SHP77 treated with DMSO at 0.1 percent for 48 hours (cell line): ENCODE measurements around the gene GALNT10.

Experiments
- DNase-seq: peaks from one replicate; lab custom pipeline; 2025; lab: John Stamatoyannopoulos, UW

The GALNT10 gene

DNA sequence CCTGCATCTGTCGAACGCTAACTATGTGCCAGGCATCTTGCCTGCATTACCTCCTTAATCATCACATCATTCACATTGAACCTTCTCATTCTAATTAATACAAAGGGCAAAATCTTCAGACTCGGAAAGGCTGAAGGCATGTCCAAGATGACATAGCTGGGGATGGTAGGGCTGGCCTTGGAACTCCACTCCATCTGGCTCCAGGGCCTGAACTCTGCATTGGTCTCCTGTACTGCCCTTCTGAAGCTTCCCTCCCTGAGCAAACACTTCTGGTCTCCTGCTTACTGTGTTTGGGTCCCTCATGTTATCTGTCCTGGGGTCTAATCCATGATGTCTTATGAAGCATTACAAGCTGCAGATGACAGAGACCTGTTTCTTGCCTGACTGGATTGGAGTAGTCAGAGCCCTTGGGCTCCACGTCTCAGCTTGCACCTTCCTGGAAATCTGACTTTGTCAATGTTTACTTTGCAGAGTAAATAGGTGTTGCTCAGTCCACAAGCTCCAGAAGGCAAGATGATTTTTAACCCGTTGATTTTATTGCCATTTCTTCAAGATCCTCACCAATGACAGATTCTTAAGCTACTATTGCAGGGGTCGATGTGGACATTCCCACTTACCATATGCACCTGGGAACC, 106.1 kb downstream of the GALNT10 start:
- no peak for DNase-seq

DNA sequence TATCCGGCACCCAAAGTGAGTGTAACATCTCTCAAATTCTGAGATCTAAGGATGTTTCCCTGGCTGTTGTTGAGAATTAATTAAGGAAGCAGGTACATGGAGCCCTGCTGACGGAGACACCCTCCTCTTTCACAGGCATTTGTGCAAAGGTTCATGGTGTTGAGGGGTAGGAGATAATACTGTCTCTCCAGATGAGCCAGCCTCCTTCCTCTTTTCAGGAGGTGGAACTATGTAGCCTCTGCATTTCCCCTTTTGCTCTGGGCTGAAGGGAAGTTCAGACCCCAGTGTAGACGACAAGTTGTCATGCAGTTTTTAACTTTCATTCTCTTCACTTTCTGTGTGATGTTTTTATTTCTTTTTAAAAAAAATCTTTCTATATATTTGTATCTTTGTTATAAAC, 107.5 kb downstream of the GALNT10 start:
- DNase-seq = no peak

DNA sequence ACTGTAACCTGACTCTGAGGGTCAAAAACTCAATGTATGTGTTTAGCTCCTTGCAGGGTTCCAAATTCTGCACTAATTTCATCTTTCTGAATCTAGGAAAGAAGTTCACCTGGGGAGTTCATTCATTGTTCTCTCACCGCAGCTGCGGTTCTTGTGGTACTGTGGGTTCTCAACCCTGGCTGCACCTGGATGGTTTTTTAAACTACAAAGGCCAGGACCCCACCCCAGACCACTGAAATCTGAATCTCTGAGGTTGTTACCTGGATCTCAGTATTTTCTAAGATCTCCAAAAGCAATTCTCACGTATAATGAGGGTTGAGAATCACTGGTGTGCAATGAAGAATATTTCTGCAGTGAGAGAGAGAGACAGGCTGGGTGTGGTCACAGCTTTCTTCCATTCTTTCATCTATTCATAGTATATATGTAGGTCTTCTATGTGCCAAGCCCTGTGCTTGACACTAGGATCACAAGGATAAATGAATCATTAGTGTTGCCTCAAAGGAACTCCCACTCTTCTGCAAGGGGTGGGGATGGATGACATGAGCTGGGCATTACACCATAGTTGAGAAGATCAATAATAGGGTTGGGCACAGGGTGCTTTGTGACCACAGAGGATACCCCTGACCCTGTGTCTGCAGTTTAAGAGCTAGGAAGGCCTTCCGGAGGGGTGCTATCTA, 109.8 kb downstream of the GALNT10 start:
- DNase-seq = no peak

DNA sequence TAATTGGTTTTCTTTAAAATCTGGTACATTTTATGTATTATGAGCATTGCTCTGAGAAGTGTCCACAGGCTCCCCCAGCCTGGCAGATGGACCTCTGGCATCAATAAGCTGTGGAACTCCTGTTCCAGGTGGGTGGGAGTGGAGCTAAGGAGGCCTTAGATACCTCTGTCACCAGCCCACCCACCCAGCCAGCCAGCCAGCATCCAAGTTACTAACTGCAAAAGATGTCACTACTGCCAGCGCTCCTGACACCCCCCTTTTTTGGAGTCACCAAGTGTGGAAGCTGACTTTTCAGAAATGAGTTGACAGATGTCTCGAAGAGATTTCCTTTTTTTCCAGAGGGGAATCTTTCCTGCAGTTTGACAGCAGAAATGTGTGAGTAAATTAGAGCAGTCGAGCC, 111.2 kb downstream of the GALNT10 start:
- no peak for DNase-seq

DNA sequence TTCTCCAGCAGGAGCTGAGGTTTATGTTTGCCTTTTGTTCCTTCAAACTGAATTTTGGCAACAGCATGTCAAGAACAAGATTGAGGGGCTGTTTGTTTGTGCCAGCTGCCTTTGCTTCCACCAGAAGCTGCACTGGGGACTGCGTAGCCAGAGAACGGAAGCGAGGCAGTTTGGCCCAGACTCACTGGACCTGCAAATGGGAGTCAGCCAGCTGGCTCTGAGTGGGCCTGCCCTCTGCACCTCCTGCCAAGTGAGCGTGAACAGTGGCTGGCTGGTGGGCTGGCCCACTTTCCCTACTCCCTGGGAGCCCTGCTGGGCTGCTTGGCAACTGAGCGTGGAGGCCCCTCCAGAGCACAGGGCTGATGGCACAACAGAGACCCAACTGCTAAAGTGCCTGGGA, 111.6 kb downstream of the GALNT10 start:
- DNase-seq = no peak

DNA sequence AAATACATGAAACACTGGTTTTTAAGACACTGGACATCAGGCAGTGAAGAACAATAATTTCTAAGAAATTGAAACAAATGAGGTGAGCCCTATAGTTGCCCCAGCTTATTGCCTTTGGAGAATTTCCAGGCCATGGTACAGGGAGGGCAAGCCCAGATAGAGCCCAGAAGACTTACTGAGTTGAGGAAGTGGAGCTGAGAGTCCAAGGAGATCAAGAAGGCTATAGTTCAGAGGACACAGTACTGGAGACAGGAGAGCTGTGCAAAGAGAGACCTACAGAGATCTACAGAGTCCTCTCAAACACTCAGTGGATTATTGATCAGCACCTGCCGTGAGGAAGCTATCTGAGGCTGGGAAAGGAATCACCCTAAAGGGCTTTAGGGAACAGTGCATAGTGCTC, 112.6 kb downstream of the GALNT10 start:
- DNase-seq = no peak

DNA sequence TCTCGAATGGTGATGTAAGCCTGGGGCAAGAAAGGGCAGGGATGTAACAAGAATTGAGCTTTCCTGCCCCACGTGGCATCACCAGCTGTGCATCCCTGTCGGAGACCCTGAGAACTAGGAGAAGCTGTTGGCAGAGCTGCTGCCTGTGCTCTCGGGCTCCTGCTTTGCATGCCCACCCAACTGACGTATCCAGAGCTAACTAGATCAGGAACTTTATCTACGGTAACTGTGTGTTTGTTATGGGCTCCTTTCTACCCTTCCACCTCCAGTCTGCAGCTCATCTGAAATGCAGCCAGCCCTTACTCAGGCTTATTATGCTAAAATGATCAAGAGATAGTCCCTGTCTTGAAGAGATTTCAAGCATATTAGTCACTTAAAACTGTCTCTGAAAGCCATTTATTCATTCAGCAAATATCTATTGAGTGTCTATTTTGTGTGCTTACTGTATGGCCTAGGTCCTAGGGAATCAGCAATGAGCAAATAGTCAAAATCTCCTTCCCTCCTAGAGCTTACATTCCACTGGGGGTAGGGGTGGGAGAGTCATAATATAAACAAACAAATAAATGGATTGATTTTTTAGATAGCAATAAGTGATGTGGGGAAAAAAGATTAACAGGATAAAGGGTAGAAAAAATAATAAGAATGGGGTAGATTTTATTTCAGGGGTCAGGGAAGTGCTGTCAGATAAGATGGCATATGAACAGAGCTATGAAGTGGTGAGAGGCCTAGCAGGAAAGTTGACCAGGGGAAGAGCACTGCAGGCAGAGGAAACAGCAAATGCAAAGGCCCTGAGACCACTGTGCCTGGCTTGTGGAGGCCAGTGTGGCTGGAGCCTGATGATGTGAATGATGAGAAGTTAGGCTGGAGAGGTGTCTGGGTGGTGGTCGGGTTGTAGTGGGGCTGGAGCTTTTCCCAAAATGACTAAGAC, 118.2 kb downstream of the GALNT10 start:
- DNase-seq = no peak

DNA sequence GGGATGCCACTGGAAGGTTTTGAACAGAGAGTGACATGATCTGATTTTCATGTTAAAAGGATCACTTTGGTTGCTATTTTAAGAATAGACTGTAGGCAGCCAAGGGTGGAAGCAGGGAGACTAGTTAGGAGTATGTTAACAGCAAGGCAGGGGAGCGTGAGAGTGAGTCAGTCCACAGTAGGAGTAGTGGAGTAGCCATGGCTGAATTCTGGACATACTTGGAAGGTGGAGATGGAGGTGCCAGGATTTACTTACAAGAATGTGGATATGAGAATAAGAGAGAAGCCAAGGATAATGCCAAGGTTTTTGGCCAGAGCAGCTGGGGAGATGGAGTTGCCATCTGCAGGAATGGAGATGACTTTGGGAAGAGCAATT, 118.8 kb downstream of the GALNT10 start:
- DNase-seq = no peak

DNA sequence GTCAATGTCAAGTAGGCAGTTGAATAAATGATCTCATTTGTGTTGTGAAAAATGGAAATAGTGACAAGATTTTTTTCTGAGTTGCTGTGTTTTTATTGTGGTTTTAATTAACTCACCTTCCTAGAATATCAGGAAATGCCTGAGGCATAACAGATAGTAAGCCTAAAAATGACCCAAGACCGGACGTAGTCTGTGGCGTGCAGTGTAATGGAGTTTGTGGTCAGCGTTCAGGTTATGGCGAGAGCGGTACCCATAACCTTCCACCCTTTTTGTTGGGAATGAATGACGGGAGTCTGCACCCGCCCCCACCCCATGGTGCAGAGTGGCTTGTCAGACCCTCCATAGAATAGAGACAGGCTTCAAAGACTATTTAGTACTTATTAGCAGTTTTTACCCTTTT, 119.3 kb downstream of the GALNT10 start:
- no peak for DNase-seq

DNA sequence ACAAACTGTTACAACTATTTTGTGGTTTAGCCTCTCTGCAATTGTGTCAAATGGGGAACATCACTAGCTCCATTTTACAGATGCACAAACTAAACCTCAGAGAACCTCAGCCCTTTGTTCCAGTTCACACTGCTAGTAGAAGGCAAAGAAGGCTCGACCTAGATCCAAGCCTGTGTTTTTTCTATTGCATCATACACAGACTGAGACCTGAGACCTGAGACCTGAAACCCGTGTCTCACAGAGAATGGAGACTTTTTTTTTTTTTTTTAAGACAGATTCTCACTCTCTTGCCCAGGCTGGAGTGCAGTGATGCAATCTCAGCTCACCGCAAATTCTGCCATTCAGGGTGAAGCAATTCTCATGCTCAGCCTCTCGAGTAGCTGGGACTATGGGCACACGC, 120.8 kb downstream of the GALNT10 start:
- DNase-seq = no peak

DNA sequence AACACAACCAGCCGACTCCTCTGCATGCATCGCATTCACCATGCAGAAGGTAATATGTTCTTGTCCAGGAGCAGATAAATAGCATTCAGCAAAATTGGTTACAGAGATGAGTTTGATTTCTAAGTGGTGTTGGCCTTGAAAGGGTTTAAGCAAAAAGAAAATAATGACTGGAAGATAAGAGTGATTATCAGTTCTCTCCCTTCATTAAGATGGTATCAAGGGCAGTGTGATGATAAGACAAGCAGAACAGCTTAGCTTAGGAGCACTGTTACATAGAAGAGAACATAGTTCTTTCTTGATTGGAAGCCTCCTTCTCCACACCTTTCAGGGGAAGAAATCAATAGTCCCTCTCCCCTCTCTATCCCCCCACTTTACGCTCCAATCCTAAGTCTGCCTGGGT, 121.5 kb downstream of the GALNT10 start:
- DNase-seq = no peak

DNA sequence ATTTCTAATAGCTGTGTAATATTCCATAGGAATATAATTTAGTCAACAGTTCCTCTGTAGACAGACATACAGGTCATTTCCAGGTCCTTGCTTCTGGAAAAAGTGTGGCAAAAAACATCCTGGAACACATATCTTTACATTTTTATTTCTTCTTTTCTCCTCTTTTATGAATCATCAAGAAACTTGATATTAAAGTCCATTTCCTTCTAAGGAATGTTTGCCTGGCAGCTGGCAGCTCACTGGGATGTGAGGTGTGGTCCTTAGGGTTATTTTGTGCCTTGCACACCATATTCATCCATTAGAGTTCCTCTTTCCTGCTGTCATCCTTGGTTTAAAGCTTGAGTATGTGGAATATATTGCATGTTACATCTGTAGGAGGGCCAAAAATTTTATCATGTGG, 122.0 kb downstream of the GALNT10 start:
- no peak for DNase-seq

DNA sequence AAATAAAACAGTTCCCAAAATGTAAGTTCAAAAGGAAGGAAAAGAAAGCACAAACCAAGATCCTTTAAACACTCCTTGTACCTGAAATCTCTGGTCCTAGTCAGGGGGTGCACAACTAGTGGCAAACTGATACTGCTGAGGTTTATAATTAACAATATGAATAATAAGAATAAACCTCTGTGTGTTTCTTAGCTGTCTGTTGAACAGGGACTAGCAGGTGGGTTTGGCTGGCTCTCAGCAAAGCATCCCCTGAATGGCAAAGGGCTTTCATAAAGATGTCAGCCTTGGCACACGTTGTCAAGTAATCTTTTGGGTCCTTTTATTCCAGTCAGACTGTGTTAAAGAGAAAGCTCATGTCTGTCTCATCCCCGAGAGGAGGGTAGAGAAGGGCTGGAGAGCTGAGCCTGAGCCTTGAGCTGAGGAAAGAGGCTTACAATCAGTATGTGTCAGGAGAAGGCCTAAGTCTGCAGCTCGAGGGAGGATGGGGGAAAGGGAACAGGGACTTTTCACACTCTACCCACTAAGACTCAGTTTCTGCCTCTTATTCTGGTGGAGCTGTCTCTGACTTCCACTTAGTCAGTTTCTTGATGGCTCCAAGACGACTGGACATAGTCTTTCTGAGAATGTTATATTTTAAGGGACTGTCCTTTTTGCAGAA, 123.0 kb downstream of the GALNT10 start:
- DNase-seq = no peak

DNA sequence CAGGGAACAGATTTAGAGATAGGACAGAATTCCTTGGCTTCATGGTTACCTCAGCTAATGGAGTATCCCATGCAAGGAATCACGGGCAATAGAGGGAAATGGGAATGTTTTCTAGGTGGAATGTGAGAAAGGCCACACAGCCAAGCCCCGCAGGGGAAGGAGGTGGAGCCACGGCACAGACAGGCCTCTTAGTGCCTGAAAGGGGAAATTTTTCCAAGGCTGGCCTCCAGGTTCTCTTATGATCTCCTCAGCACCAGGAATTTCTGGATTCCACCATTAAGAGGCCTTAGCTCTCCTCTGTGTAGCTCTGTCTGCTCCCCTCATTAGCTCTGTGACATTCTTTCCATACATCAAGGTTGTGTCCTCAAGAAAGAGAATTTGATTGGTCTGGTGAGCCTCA, 124.7 kb downstream of the GALNT10 start:
- no peak for DNase-seq

DNA sequence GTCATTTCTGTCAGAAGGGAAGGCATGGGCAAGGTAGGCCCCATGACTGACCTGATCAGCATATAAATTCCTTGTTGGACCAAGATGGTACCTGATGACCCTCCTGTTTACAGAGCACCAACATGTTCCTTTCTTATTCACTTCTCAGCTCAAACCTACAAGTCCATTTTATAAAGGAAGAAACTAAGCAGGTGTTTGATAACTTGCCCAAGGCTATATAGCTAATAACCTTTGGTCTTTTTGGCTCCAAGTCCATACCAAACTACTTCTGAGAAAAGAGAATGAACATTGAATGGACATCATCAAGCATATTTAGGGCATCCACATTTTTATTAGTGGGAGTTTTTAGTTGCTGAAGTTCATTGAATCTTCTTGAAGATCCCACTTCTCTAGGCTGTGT, 125.2 kb downstream of the GALNT10 start:
- DNase-seq = no peak

DNA sequence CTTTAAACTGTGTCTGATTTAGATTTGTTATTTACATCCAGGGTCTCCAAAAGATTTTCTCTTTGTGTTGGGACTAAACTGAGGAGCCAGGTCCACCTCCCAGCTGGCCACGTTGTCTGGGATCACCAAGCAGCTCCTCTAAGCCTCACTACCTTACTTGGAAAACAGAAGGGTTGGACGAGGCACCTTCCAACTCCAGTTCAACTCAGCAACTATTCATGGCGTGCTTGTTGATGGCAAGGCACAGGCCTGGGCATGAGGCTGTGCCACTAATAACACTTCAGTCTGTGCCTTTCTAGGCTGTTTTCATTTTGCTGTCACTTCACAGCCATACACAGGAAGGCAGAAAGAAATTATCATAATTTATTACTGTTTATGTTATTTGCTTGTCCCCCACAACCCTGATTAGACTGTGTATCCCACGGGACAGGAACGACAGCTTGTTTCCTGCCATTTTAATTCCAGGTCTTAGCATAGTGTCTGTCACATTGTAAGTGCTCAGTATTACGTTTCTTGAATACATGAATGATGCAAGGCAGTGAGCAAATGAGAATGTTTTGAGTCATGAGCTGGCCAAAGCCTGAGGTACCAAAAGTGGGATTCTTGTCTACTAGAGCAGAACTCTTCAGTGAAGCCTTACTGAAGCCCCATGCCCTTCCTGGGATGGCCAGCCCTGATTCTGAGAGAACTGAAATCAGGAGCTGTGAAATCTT, 125.8 kb downstream of the GALNT10 start:
- DNase-seq = no peak

DNA sequence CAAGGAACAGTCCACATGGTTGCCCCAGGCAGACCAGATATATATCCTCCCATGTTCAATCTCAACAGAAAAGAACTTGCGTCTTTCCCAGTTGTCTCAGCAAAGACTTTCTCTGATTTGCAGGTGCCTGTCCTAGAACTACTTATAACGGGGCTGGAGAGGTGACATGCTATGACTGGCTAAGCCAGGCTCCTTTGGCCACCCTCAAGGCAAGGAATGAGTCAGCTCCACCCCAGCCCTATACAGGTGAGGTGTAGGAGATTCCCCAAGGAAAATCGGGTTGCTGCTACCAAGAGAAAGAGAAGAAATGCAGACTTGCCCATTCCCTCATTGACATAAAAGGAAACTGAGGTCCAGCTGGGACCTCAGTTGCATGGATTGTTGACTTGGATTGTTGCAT, 127.4 kb downstream of the GALNT10 start:
- DNase-seq = no peak

DNA sequence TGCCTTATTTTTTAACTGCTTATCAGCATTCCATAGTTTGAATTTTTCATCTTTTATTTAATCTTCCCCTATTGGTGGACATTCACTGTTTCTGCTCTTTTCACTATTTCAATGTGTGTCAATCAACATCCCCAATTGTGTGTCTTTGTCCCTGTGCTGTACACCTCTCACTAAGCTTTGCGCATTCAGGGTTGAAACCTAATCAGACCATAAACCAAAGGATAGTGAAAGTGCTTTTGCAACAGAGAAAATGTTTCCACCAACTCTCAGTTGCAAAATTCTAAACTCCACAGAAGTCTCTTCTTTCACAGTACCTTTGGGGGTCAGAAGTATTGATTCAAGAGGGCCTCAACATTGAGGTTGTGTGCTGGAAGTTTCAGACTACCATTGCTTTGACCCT, 128.2 kb downstream of the GALNT10 start:
- DNase-seq = no peak

DNA sequence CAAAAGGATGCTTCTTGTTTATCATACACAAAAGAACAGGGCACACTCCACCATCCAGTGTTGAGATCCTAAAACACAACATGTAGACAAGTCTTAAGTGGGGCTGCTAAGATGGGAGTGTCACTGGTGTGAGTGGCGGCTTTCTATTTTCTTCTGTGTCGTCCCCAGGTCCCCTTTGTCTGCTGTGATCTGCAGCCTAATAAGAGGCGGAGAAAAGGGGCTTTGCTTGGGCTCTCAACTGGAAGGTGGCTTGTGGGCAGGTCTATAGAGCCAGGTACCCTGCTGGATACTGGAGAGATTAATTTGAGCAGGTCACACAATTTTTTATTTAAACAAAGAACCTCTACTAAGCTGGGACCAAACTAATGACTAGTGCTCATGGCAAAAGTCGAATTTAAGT, 129.2 kb downstream of the GALNT10 start:
- DNase-seq = no peak

DNA sequence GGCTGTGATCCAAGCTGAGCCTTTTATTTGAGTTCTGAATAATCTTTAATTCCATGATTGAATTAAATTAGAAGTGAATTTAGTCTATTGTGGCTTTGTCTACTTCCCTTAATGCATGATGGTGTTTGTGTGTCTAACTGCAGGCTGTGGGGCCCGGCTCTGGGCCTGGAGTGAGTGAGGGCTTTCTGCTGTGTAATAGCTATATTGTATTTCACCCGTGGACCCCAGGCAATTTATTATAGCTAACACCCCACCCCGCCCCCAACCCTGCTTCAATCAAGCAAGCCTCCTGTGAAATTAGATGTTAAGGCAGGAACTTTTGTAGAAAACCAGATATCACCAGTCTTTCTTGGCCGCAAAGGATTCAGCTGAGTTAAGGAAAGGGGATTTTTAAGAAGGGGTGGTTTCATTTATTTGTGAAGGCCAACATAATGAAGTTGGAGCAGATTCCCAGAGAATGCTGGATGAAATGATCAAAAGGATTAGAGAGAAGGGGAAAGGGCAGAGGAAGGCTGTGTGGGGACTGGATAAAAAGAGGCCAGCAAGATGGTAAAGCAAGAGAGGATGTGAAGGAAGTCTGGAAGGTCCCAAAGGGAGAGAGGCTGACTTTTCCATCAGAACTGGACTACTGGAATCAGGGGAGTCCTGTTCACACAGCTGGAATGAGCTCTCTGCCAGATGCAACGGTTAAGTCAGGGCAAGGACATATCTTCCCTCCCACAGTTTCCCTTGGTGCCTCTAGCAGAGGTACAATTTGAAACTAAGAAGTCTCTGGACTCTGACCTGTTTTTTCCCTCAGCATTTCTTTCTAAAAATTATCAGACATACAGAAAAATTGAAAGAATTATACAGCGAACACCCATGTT, 129.9 kb downstream of the GALNT10 start:
- no peak for DNase-seq

DNA sequence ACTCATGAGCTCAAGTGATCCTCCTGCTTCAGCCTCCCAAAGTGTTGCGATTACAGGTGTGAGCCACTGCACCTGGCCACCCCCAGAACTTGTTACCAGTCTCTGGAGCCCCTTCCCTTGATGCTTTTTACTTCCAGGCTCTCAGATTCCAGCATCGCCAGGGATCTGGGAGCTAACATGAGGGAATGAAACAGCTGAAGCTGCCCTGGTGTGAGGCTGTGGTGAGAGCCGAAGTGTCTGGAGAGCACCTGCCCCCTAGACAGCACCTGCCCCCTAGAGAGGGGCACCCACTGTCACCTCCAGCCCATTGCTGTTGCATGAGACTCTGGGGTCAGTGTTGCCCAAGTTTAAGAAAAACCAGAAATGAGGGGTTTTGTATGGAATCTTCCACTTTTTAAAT, 131.0 kb downstream of the GALNT10 start:
- DNase-seq = no peak
